Vagina (tissue), 2 donors: ENCODE results near the gene MIS12.

Source experiments
- POLR2A ChIP-seq, 2 donors: fragments of 450-650 bp; IDR thresholded peaks; one replicate each; pipeline ENCODE4 v1.6.1; 2017; ENCODE audit warnings: antibody characterized with exemption in 2 of 2, mild to moderate bottlenecking in 2 of 2, moderate library complexity in 2 of 2
- POLR2AphosphoS5 ChIP-seq, 2 donors: sonication (generic); formaldehyde crosslinking; IDR thresholded peaks; one replicate each; pipeline ENCODE4 v1.9.0; 2017; ENCODE audit warnings: antibody characterized with exemption in 2 of 2, mild to moderate bottlenecking in 2 of 2, low read depth in 1 of 2; ENCODE audit not compliant: insufficient read depth in 1 of 2
- TF ChIP-seq, protein P1 (sequence below), 3 experiments: fragments of 450-650 bp in 2 of 3; fragments of 200-600 bp in 1 of 3; sonication (generic) in 1 of 3; IDR thresholded peaks; one replicate each; pipeline ENCODE4 v1.5.1; 2017 to 2019; ENCODE audit warnings: antibody characterized with exemption in 3 of 3, mild to moderate bottlenecking in 2 of 3, moderate library complexity in 2 of 3

DNA sequence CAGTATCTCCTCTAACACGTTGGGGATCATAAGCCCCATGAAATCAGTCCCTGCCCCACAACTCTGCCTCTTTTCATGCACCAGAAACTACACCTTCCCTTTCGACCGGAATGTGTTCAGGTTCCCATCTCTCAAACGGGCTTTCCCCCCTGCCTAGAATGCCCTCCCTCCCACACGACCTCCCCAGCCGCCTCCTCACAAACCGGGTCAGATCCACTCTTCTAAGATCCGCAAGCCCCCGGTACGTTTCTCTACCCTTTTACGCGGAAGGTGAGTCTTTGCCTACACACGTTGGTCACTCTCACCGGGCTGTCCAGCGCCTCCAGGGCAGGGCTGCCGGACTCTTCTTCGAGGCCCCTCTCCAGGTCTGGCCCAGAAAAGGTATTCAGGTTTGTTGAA lies 18.3 kb upstream of the MIS12 start:
- TF ChIP-seq, protein P1, sequence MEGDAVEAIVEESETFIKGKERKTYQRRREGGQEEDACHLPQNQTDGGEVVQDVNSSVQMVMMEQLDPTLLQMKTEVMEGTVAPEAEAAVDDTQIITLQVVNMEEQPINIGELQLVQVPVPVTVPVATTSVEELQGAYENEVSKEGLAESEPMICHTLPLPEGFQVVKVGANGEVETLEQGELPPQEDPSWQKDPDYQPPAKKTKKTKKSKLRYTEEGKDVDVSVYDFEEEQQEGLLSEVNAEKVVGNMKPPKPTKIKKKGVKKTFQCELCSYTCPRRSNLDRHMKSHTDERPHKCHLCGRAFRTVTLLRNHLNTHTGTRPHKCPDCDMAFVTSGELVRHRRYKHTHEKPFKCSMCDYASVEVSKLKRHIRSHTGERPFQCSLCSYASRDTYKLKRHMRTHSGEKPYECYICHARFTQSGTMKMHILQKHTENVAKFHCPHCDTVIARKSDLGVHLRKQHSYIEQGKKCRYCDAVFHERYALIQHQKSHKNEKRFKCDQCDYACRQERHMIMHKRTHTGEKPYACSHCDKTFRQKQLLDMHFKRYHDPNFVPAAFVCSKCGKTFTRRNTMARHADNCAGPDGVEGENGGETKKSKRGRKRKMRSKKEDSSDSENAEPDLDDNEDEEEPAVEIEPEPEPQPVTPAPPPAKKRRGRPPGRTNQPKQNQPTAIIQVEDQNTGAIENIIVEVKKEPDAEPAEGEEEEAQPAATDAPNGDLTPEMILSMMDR (IDR thresholded peaks at IDR 0.05): no peak
- TF ChIP-seq POLR2A (IDR thresholded peaks at IDR 0.05) (no peak), POLR2AphosphoS5 (IDR thresholded peaks at IDR 0.05; ENCODE audit: insufficient read depth in 1 of 2, low read depth in 1 of 2) (no peak)
